Activated naive CD8-positive, alpha-beta T cell treated with anti-CD3 and anti-CD28 coated beads for 36 hours (primary cell): ENCODE data around the gene DLG2. TPM values are rescaled to one million over a fixed set of nuclear protein-coding genes. Genes with fewer than 3 reads are reported as not detected.
"Not testable (repeated sequence)": the region's sequence is repeated elsewhere in the genome, so short reads cannot be mapped to it uniquely, and the experiment has no call there.

Experiments
- DNase-seq: peaks from one replicate; pipeline ENCODE4 v3.0.0; 2021
- H3K27ac Mint-ChIP-seq: one replicate; pipeline ENCODE4 v1.8.0; 2022; ENCODE audit warnings: mild to moderate bottlenecking, moderate library complexity, mixed read lengths
- H3K27me3 Mint-ChIP-seq: one replicate; pipeline ENCODE4 v1.8.0; 2022; ENCODE audit warnings: mild to moderate bottlenecking, mixed read lengths
- H3K36me3 Mint-ChIP-seq: one replicate; pipeline ENCODE4 v1.8.0; 2021; ENCODE audit warnings: mild to moderate bottlenecking, mixed read lengths
- H3K4me1 Mint-ChIP-seq: one replicate; pipeline ENCODE4 v1.8.0; 2021; ENCODE audit warnings: mixed read lengths
- H3K4me3 Mint-ChIP-seq: one replicate; pipeline ENCODE4 v1.8.0; 2022; ENCODE audit warnings: mild to moderate bottlenecking, moderate library complexity, mixed read lengths
- H3K9me3 Mint-ChIP-seq: one replicate; pipeline ENCODE4 v1.8.0; 2022; ENCODE audit warnings: mixed read lengths
- total RNA-seq, 2 experiments: library from RNA; stranded (reverse); gene quantifications; one replicate each; pipeline ENCODE4 v1.2.3, GENCODE V29; 2021

DLG2 gene
- total RNA-seq, 2 experiments from 2014 or later = 1.7 to 1.9 TPM

GRCh38 chr11:84886344-84886743 is 740.8 kb downstream of the DLG2 start:
- Mint-ChIP-seq H3K9me3 (peaks cover 4% of the 10 kb centered on the region), H3K27me3 (no peaks in the 10 kb centered on the region), H3K4me3 (no peak overlapping the region), H3K27ac (no peak overlapping the region), H3K36me3 (no peaks in the 10 kb centered on the region), H3K4me1 (no peaks in the 10 kb centered on the region)
- no peak for DNase-seq

- Mint-ChIP-seq H3K27me3 (no peaks in the 10 kb centered on the region), H3K36me3 (no peaks in the 10 kb centered on the region), H3K4me3 (no peak overlapping the region), H3K4me1 (no peaks in the 10 kb centered on the region), H3K9me3 (peaks cover 4% of the 10 kb centered on the region), H3K27ac (no peak overlapping the region)
- DNase-seq = no peak
Observed at GRCh38 chr11:84884836-84885235, 742.3 kb downstream of the DLG2 start.

- DNase-seq = no peak
- H3K4me3 Mint-ChIP-seq = no peak overlapping the region
- H3K27ac Mint-ChIP-seq = no peak overlapping the region
- no peaks in the 10 kb centered on the region for H3K4me1 Mint-ChIP-seq
- no peaks in the 10 kb centered on the region for H3K27me3 Mint-ChIP-seq
- H3K9me3 Mint-ChIP-seq = peaks cover 5% of the 10 kb centered on the region
- H3K36me3 Mint-ChIP-seq = no peaks in the 10 kb centered on the region
Observed at GRCh38 chr11:84882056-84882455, 745.1 kb downstream of the DLG2 start.

GRCh38 chr11:84871116-84871515 is 756.0 kb downstream of the DLG2 start:
- H3K4me1 Mint-ChIP-seq = no peaks in the 10 kb centered on the region
- no peak overlapping the region for H3K27ac Mint-ChIP-seq
- H3K27me3 Mint-ChIP-seq = no peaks in the 10 kb centered on the region
- peaks cover 2% of the 10 kb centered on the region for H3K9me3 Mint-ChIP-seq
- no peak overlapping the region for H3K4me3 Mint-ChIP-seq
- no peak for DNase-seq
- no peaks in the 10 kb centered on the region for H3K36me3 Mint-ChIP-seq

GRCh38 chr11:84870486-84870885 is 756.7 kb downstream of the DLG2 start:
- Mint-ChIP-seq H3K9me3 (peaks cover 2% of the 10 kb centered on the region), H3K4me3 (no peak overlapping the region), H3K27ac (no peak overlapping the region), H3K4me1 (no peaks in the 10 kb centered on the region), H3K27me3 (no peaks in the 10 kb centered on the region), H3K36me3 (no peaks in the 10 kb centered on the region)
- DNase-seq = no peak

- Mint-ChIP-seq H3K4me1 (no peaks in the 10 kb centered on the region), H3K4me3 (no peak overlapping the region), H3K36me3 (no peaks in the 10 kb centered on the region), H3K27me3 (no peaks in the 10 kb centered on the region), H3K27ac (no peak overlapping the region), H3K9me3 (peaks cover 9% of the 10 kb centered on the region)
- DNase-seq = no peak
Observed at GRCh38 chr11:84866922-84867321, 760.2 kb downstream of the DLG2 start.

GRCh38 chr11:84865791-84866535 is 761.2 kb downstream of the DLG2 start:
- no peaks in the 10 kb centered on the region for H3K27me3 Mint-ChIP-seq
- no peaks in the 10 kb centered on the region for H3K36me3 Mint-ChIP-seq
- DNase-seq = no peak
- no peaks in the 10 kb centered on the region for H3K4me1 Mint-ChIP-seq
- peaks cover 11% of the 10 kb centered on the region for H3K9me3 Mint-ChIP-seq
- no peak overlapping the region for H3K4me3 Mint-ChIP-seq
- H3K27ac Mint-ChIP-seq = no peak overlapping the region

GRCh38 chr11:84865257-84865656 is 761.9 kb downstream of the DLG2 start:
- Mint-ChIP-seq H3K4me3 (no peak overlapping the region), H3K27me3 (no peaks in the 10 kb centered on the region), H3K9me3 (peaks cover 11% of the 10 kb centered on the region), H3K4me1 (no peaks in the 10 kb centered on the region), H3K36me3 (no peaks in the 10 kb centered on the region), H3K27ac (no peak overlapping the region)
- DNase-seq = no peak

GRCh38 chr11:84857746-84858145 is 769.4 kb downstream of the DLG2 start:
- Mint-ChIP-seq H3K4me1 (no peaks in the 10 kb centered on the region), H3K27ac (no peak overlapping the region), H3K9me3 (peaks cover 4% of the 10 kb centered on the region), H3K36me3 (no peaks in the 10 kb centered on the region), H3K27me3 (no peaks in the 10 kb centered on the region), H3K4me3 (no peak overlapping the region)
- no peak for DNase-seq

GRCh38 chr11:84855508-84856245 is 771.5 kb downstream of the DLG2 start:
- Mint-ChIP-seq H3K27me3 (no peaks in the 10 kb centered on the region), H3K4me3 (no peak overlapping the region), H3K4me1 (no peaks in the 10 kb centered on the region), H3K9me3 (peaks cover 4% of the 10 kb centered on the region), H3K27ac (no peak overlapping the region), H3K36me3 (no peaks in the 10 kb centered on the region)
- DNase-seq = no peak

- no peaks in the 10 kb centered on the region for H3K36me3 Mint-ChIP-seq
- peaks cover 4% of the 10 kb centered on the region for H3K9me3 Mint-ChIP-seq
- no peak overlapping the region for H3K4me3 Mint-ChIP-seq
- H3K4me1 Mint-ChIP-seq = no peaks in the 10 kb centered on the region
- no peak for DNase-seq
- H3K27me3 Mint-ChIP-seq = no peaks in the 10 kb centered on the region
- no peak overlapping the region for H3K27ac Mint-ChIP-seq
Observed at GRCh38 chr11:84854498-84854880, 772.7 kb downstream of the DLG2 start.

- Mint-ChIP-seq H3K4me3 (no peak overlapping the region), H3K27me3 (no peaks in the 10 kb centered on the region), H3K36me3 (no peaks in the 10 kb centered on the region), H3K9me3 (peaks cover 4% of the 10 kb centered on the region), H3K27ac (no peak overlapping the region), H3K4me1 (no peaks in the 10 kb centered on the region)
- no peak for DNase-seq
Observed at GRCh38 chr11:84853841-84854497, 773.2 kb downstream of the DLG2 start.

- no peaks in the 10 kb centered on the region for H3K4me1 Mint-ChIP-seq
- H3K9me3 Mint-ChIP-seq = peaks cover 9% of the 10 kb centered on the region
- no peak overlapping the region for H3K4me3 Mint-ChIP-seq
- H3K36me3 Mint-ChIP-seq = no peaks in the 10 kb centered on the region
- no peak for DNase-seq
- no peak overlapping the region for H3K27ac Mint-ChIP-seq
- H3K27me3 Mint-ChIP-seq = no peaks in the 10 kb centered on the region
Observed at GRCh38 chr11:84847842-84848241, 779.3 kb downstream of the DLG2 start.

- not testable (repeated sequence) for DNase-seq, H3K36me3 Mint-ChIP-seq, H3K27ac Mint-ChIP-seq, H3K4me1 Mint-ChIP-seq, H3K4me3 Mint-ChIP-seq, H3K27me3 Mint-ChIP-seq
- H3K9me3 Mint-ChIP-seq = peaks cover 17% of the 10 kb centered on the region
Observed at GRCh38 chr11:84840201-84840600, 786.9 kb downstream of the DLG2 start.

GRCh38 chr11:84837402-84838069 is 789.6 kb downstream of the DLG2 start:
- Mint-ChIP-seq H3K27me3 (no peaks in the 10 kb centered on the region), H3K27ac (no peak overlapping the region), H3K4me3 (no peak overlapping the region), H3K9me3 (peaks cover 17% of the 10 kb centered on the region), H3K36me3 (peaks cover 1% of the 10 kb centered on the region), H3K4me1 (no peaks in the 10 kb centered on the region)
- no peak for DNase-seq
